Measurements from ENCODE around the gene ID3.

ID3 gene

GRCh38 chr1:23581219-23581618 is 21.9 kb upstream of the ID3 start:
- DNase-seq (ENCODE audit: low read depth): no peak
- TF ChIP-seq MYC (IDR thresholded peaks at IDR 0.05; ENCODE audit: low read depth, low read length) (no peak), CTCF (IDR thresholded peaks at IDR 0.05; ENCODE audit: low read depth, low read length) (no peak)

GRCh38 chr1:23578997-23579363 is 19.7 kb upstream of the ID3 start:
- TF ChIP-seq CTCF (IDR thresholded peaks at IDR 0.05; ENCODE audit: low read depth, low read length) (no peak), MAX (IDR thresholded peaks at IDR 0.05; ENCODE audit: low read depth, low read length) (no peak), MYC (IDR thresholded peaks at IDR 0.05; ENCODE audit: low read depth, low read length) (no peak), POLR2A (IDR thresholded peaks at IDR 0.05; ENCODE audit: extremely low read depth, insufficient read length) (no peak)
- no peak overlapping the region for H3K4me3 ChIP-seq (ENCODE audit: low read depth, low read length)
- DNase-seq (ENCODE audit: low read depth): no peak

More at GRCh38 chr1:23581219-23581618, 21.9 kb upstream of the ID3 start:
- no peak overlapping the region for H3K4me3 ChIP-seq (ENCODE audit: low read depth, low read length)

GRCh38 chr1:23578311-23578996 is 19.2 kb upstream of the ID3 start:
- no peak for DNase-seq (ENCODE audit: low read depth)
- H3K4me3 ChIP-seq (ENCODE audit: low read depth, low read length): no peak overlapping the region
- no peak for TF ChIP-seq MYC (IDR thresholded peaks at IDR 0.05; ENCODE audit: low read depth, low read length)
- TF ChIP-seq MAX (IDR thresholded peaks at IDR 0.05; ENCODE audit: low read depth, low read length): no peak
- no peak for TF ChIP-seq CTCF (IDR thresholded peaks at IDR 0.05; ENCODE audit: low read depth, low read length)
- TF ChIP-seq POLR2A (IDR thresholded peaks at IDR 0.05; ENCODE audit: extremely low read depth, insufficient read length): no peak

GRCh38 chr1:23577056-23578004 is 18.0 kb upstream of the ID3 start:
- TF ChIP-seq CTCF (IDR thresholded peaks at IDR 0.05; ENCODE audit: low read depth, low read length): no peak
- TF ChIP-seq MAX (IDR thresholded peaks at IDR 0.05; ENCODE audit: low read depth, low read length): no peak
- TF ChIP-seq POLR2A (IDR thresholded peaks at IDR 0.05; ENCODE audit: extremely low read depth, insufficient read length): no peak
- no peak for TF ChIP-seq MYC (IDR thresholded peaks at IDR 0.05; ENCODE audit: low read depth, low read length)
- no peak for DNase-seq (ENCODE audit: low read depth)
- H3K4me3 ChIP-seq (ENCODE audit: low read depth, low read length): no peak overlapping the region

- TF ChIP-seq POLR2A (IDR thresholded peaks at IDR 0.05; ENCODE audit: extremely low read depth, insufficient read length) (no peak), MAX (IDR thresholded peaks at IDR 0.05; ENCODE audit: low read depth, low read length) (no peak), MYC (IDR thresholded peaks at IDR 0.05; ENCODE audit: low read depth, low read length) (no peak), CTCF (IDR thresholded peaks at IDR 0.05; ENCODE audit: low read depth, low read length) (no peak)
- H3K4me3 ChIP-seq (ENCODE audit: low read depth, low read length): no peak overlapping the region
- DNase-seq (ENCODE audit: low read depth): no peak
These were observed 17.2 kb upstream of the ID3 start for GRCh38 chr1:23576338-23577055.

All from NB4 (cell line).